Ascending aorta (tissue), 2 donors: ENCODE measurements around the gene DYSF. TPM values are rescaled to one million over a fixed set of nuclear protein-coding genes. Genes with fewer than 3 reads are reported as not detected.

Experiments used
- DNase-seq, 2 donors: peaks; one replicate each; pipeline ENCODE4 v3.0.0-alpha.2; 2019; ENCODE audit warnings: low spot score in 2 of 2
- H3K27ac ChIP-seq, 2 donors: fragments of 200-600 bp; sonication (generic); one replicate each; pipeline ENCODE4 v1.5.1; 2016 to 2017; ENCODE audit warnings: mild to moderate bottlenecking in 1 of 2
- H3K27me3 ChIP-seq: fragments of 200-600 bp; sonication (generic); one replicate; pipeline ENCODE4 v1.5.1; 2017
- H3K36me3 ChIP-seq, 2 donors: fragments of 200-600 bp; sonication (generic); one replicate each; pipeline ENCODE4 v1.5.1; 2016
- H3K4me1 ChIP-seq, 2 donors: fragments of 200-600 bp; sonication (generic); one replicate each; pipeline ENCODE4 v1.5.1; 2016 to 2017; ENCODE audit warnings: mild to moderate bottlenecking in 1 of 2
- H3K4me3 ChIP-seq, 2 donors: fragments of 200-600 bp; sonication (generic); one replicate each; pipeline ENCODE4 v1.5.1; 2016 to 2017; ENCODE audit warnings: mild to moderate bottlenecking in 1 of 2
- H3K9me3 ChIP-seq, 2 donors: fragments of 200-600 bp; sonication (generic); one replicate each; pipeline ENCODE4 v1.5.1; 2016
- intact Hi-C: fragments of 100-400 bp; cut with DNase I; formaldehyde crosslinking; loops from one replicate; pipeline ENCODE4 v1.15.1; 2023
- total RNA-seq: library from RNA; depleted of rRNA; stranded (reverse); fragments of >200 nt; gene quantifications from one replicate; pipeline ENCODE4 v1.1.0, GENCODE V29; 2016
- TF ChIP-seq, protein P1 (sequence below), 3 experiments: fragments of 200-600 bp in 2 of 3; fragments of 450-650 bp in 1 of 3; sonication (generic) in 2 of 3; IDR thresholded peaks; one replicate each; pipeline ENCODE4 v1.5.1; 2016 to 2019; ENCODE audit warnings: antibody characterized with exemption in 3 of 3, mild to moderate bottlenecking in 1 of 3, moderate library complexity in 1 of 3

Gene DYSF
- total RNA-seq, 1 donor from 2014 or later = 58.3 TPM

DNA sequence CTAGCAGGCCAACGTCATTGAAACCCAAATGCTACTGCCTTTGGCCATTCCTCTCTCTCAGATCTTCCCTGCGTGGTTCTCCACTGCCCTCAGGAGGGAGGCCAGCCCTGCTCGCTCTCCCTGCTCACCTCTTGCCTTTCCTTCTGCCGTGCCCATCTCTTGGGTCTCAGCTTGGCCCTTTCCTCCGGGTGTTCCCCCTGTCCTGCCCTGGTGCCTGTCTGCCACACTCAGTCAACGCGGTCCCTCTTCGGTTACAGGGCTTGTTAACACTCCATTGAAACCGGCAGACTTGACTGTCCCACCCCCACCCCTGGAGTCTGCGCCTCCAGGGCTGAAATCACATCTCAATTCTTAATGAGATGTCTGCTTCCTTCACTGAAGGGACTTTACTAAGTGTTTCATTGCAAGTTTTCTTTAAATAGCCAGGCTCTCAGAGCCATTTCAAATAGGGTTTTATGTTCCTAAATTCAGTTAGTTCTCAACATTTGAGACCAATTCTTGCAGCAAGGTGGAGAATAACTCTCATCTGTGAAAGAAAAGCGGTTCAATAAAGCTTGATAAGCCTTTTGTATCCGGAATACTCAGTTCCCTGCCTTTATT lies 237.6 kb downstream of the DYSF start:
- no peak for DNase-seq
- Histone ChIP-seq H3K4me1 (no peaks in the 10 kb centered on the region), H3K4me3 (no peak overlapping the region), H3K36me3 (no peaks in the 10 kb centered on the region), H3K27me3 (no peaks in the 10 kb centered on the region), H3K9me3 (no peaks in the 10 kb centered on the region), H3K27ac (no peak overlapping the region)
- TF ChIP-seq, protein P1, sequence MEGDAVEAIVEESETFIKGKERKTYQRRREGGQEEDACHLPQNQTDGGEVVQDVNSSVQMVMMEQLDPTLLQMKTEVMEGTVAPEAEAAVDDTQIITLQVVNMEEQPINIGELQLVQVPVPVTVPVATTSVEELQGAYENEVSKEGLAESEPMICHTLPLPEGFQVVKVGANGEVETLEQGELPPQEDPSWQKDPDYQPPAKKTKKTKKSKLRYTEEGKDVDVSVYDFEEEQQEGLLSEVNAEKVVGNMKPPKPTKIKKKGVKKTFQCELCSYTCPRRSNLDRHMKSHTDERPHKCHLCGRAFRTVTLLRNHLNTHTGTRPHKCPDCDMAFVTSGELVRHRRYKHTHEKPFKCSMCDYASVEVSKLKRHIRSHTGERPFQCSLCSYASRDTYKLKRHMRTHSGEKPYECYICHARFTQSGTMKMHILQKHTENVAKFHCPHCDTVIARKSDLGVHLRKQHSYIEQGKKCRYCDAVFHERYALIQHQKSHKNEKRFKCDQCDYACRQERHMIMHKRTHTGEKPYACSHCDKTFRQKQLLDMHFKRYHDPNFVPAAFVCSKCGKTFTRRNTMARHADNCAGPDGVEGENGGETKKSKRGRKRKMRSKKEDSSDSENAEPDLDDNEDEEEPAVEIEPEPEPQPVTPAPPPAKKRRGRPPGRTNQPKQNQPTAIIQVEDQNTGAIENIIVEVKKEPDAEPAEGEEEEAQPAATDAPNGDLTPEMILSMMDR (IDR thresholded peaks at IDR 0.05) = no peak
- intact Hi-C loops = loop anchor here (5.0 kb wide), 1 partner anchor 106 kb away; no protein-coding TSS in a partner anchor

DNA sequence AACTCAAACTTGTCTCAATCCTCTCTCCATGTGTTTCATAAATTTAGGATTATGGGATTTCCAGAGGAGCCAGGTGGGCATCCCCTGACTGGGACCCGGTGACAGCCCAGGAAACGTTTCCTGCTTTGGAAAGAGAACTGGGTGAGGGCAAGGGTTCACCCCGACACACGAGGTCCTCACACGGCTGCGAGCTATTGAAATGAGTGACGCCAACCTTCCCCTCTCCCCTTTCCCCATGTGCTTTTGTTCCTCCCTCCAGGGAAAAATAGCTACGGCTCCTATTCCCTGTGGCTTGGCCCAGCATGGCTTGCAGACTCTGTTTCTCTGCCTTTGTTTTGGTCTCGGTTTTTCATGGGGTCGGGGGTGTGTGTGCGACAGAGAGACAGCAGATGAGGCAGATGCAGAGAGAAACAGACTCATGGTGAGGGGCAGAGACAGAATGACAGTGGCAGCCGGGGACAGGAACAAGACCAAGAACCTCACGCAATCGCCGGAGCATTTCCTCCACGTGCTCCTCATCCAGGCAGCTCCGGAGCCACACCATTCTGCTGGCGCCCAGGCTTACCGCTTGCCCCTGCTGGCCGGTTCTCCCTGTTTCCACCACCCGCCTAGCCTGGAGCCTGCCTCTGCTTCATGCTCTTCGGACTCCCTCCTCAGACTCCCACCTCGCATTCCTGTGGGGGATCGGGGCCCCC lies 238.5 kb downstream of the DYSF start:
- intact Hi-C loops = loop anchor here (5.0 kb wide), 1 partner anchor 105 kb away; no protein-coding TSS in a partner anchor

DNA sequence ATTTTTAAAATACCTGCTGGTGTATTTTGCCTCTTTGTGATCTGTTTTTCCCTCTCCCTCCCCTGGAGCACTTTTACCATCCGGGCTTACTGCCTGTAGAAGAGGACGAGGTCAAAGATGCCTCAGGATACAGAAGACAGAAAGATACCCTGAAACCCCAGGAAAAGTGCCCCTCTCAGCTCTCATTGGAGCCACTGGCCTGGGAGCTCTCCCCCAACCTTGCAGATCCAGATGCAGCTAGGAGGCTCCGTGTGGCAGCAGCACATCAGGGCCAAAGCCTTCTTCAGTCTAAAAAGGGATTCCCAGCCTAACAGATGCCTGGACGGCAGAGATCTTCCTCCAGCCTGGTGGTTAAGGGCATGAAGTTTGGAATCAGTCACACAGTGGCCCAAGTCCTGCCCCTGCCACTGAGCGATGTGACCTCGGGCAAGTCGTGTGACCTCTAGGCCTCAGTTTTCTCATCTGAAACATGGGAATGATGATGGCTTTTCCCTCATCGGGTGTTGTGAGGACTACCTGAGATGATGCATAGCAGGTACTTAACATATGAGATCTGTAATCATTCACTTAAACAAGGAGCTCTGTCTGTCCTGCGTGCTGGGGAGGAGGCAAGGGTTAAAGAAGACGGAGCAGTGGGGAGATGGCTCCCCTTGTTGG lies 239.4 kb downstream of the DYSF start:
- H3K36me3 ChIP-seq = no peaks in the 10 kb centered on the region
- no peaks in the 10 kb centered on the region for H3K9me3 ChIP-seq
- DNase-seq = no peak
- H3K4me3 ChIP-seq = no peak overlapping the region
- H3K27ac ChIP-seq = peak overlapping the region in 1 of 2 donors; percentile 6
- H3K27me3 ChIP-seq = no peaks in the 10 kb centered on the region
- TF ChIP-seq, protein P1 (IDR thresholded peaks at IDR 0.05) = no peak
- intact Hi-C loops = loop anchor here (5.0 kb wide), 1 partner anchor 105 kb away; no protein-coding TSS in a partner anchor
- H3K4me1 ChIP-seq = peaks cover 0 to 11% of the 10 kb centered on the region in 2 donors

More for the DNA sequence above, 238.5 kb downstream of the DYSF start:
- Histone ChIP-seq H3K4me3 (no peak overlapping the region), H3K4me1 (peaks cover 0 to 7% of the 10 kb centered on the region in 2 donors), H3K27me3 (no peaks in the 10 kb centered on the region), H3K9me3 (no peaks in the 10 kb centered on the region), H3K36me3 (no peaks in the 10 kb centered on the region), H3K27ac (peak overlapping the region in 1 of 2 donors; percentile 49)
- TF ChIP-seq, protein P1 (IDR thresholded peaks at IDR 0.05) = no peak
- DNase-seq = no peak

DNA sequence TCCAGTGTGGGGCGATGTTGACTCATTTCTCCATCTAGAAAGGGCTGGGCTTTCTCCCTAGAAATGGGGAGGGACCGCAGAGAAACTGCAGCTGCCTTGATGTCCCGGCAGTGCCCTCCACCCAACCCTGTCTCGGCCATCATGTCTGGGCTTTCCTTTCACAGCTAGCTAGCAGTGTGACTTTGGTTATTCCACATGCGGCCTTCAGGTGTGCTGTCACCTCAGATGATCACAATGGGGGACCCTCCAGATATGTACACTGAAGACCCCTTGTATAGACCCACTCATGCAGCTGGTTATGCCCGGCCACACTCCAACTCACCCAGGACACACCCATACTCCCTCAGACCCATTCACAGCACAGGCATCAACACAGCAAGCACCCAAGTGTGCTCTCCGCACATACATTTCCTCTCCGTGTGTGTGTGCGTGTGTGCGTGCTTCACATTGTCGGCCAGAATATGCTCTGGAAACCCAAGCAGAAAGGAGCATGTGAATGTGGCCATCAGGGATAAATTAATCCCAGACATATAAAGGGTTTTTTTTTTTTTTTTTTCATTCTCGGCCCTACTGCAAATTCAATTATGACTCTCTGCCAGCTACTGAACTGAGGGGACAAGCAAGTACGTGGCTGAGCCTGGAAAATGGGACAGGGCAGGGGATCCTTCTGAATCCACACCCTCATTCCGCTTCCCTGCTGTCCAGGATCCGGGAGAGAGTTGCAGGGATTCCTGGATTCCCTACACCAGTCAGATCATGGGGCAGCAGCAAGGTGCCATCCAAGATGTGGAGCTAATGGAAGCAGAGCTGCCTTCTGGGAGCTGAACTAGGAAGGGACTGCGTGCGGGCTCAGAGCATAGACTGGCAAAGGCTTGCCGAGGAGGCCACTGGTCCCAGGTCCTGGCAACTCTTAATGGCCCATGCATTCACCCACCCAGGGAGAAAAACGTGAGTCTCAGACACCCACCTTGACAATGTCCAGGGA lies 240.2 kb downstream of the DYSF start:
- no peaks in the 10 kb centered on the region for H3K9me3 ChIP-seq
- DNase-seq = no peak
- no peaks in the 10 kb centered on the region for H3K27me3 ChIP-seq
- H3K4me3 ChIP-seq = no peak overlapping the region
- H3K4me1 ChIP-seq = peaks cover 0 to 11% of the 10 kb centered on the region in 2 donors
- H3K27ac ChIP-seq = no peak overlapping the region
- intact Hi-C loops = loop anchor here (5.0 kb wide), 1 partner anchor 104 kb away; no protein-coding TSS in a partner anchor
- H3K36me3 ChIP-seq = no peaks in the 10 kb centered on the region
- TF ChIP-seq, protein P1 (IDR thresholded peaks at IDR 0.05) = no peak
